Psoas muscle (tissue), 8 donors: ENCODE measurements around the gene NME3. TPM values are rescaled to one million over a fixed set of nuclear protein-coding genes. Genes with fewer than 3 reads are reported as not detected.

Source experiments
- ATAC-seq, 4 donors: fragments of 200-7000 bp; cut with Tn5 transposase; one replicate each; pipeline ENCODE4 v1.9.1; 2020; ENCODE audit warnings: moderate library complexity in 3 of 4, mild to moderate bottlenecking in 2 of 4
- DNase-seq, 2 donors: peaks; one replicate each; pipeline ENCODE4 v3.0.0-alpha.2; 2020
- H3K27ac ChIP-seq: fragments of 200-600 bp; one replicate; pipeline ENCODE4 v1.8.0; 2022
- H3K27me3 ChIP-seq, 3 donors: fragments of 200-600 bp in 1 of 3; one replicate each; pipeline versions ENCODE4 v1.6.1 to v1.8.0; 2013 to 2022; ENCODE audit warnings: low read length in 2 of 3, mild to moderate bottlenecking in 2 of 3, moderate library complexity in 1 of 3; ENCODE audit not compliant: insufficient read depth in 3 of 3
- H3K36me3 ChIP-seq, 2 donors: fragments of 200-600 bp in 1 of 2; one replicate each; pipeline versions ENCODE4 v1.6.1 to v1.8.0; 2013 to 2022; ENCODE audit warnings: low read depth in 1 of 2, mild to moderate bottlenecking in 1 of 2, moderate library complexity in 1 of 2; ENCODE audit not compliant: insufficient read depth in 1 of 2
- H3K4me1 ChIP-seq: fragments of 200-600 bp; one replicate; pipeline ENCODE4 v1.8.0; 2022
- H3K4me3 ChIP-seq: fragments of 200-600 bp; one replicate; pipeline ENCODE4 v1.8.0; 2022; ENCODE audit warnings: mild to moderate bottlenecking
- H3K9me3 ChIP-seq: fragments of 200-600 bp; one replicate; pipeline ENCODE4 v1.8.0; 2022
- WGBS, 3 donors: extraction: QIAGEN DNeasy Blood & Tissue Kit; methylation state at CpG; one replicate each; pipeline versions ENCODE4 v1.1.6 to v1.1.7; 2013; 5-methylcytosine and 5-hydroxymethylcytosine counted together
- intact Hi-C, 2 donors: fragments of 100-400 bp; cut with DNase I; formaldehyde crosslinking; loops; one replicate each; pipeline versions ENCODE4 v1.11.0 to v1.14.2; 2022
- polyA plus RNA-seq, 3 donors: library from polyadenylated mRNA; stranded (reverse); fragments of 200-250 nt; gene quantifications; one replicate each; pipeline ENCODE4 v1.2.3, GENCODE V29; 2013
- total RNA-seq, 4 donors: library from RNA; stranded (reverse); fragmentation: NEBNext Ultra II Directional in 2 of 4; extraction: Animal tissue kit (Norgen Biotek cat#: 25700) in 2 of 4; gene quantifications; one replicate each; pipeline versions ENCODE4 v1.2.1 to v1.2.4, GENCODE V29; 2021 to 2023
- TF ChIP-seq, protein P1 (sequence below): fragments of 200-600 bp; IDR thresholded peaks from one replicate; pipeline ENCODE4 v1.8.0; 2022; ENCODE audit warnings: antibody characterized with exemption
- donor health status: healthy with polysubstance abuse.
- donor health status: DM: no; HTN: no; CAD: no; lungs with moderate emphysema.
- donor health status: Bipolar disorder and iron deficiency.
- donor health status: healthy.
- donor health status: DM: yes; HTN: yes; CAD: no.
- donor health status: DM: no; HTN: no; CAD: no.
- donor health status: DM: no; HTN: no; CAD: no.
- donor health status: DM: yes; HTN: yes; CAD: no.

Gene NME3
- total and polyA plus RNA-seq, 7 donors = 9.9 to 27.1 (median 18.8) TPM

DNA sequence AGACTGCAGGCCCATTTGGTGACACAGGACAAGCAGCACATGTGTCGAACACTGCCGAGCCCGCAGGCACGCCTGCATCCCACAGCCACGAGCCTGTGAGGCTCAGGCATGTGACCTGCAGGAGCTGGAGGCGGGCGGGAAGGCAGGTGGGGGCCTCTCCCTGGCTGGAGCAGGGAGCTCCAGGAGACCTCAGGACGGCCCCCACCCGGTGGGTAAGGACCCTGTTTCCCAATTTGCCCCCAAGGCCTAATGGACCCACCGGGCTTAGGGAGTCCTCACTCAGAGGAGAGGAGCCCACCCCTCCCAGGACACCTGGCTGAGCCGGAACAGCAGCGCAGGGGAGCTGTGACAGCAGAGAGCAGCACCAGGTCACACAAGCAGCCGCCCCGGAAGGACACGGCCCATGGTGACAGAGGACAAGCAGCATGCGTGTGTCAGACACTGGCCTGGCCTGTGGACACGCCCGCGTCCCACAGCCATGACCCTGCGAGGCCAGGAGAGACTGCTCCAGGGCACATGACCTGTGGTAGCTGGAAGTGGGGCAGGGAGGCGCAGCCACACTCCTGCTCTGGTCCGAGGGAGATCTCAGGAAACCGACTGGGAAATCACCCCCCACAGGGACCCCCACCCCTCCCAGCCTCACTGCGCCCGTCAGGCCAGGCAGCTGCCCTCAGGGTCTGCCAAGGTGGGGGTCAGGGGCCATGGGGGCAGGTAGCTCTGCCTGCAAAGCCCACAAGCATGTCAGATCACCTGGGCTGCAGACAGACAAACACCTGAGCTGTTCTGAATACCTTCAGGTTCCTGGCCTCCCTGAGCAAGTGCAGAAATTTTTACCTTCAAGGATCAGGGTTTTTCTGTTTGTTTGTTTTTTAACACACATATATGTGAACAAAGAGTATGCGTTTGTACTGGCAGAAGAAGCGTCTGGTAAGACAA, 8.7 kb upstream of the NME3 start:
- TF ChIP-seq, protein P1, sequence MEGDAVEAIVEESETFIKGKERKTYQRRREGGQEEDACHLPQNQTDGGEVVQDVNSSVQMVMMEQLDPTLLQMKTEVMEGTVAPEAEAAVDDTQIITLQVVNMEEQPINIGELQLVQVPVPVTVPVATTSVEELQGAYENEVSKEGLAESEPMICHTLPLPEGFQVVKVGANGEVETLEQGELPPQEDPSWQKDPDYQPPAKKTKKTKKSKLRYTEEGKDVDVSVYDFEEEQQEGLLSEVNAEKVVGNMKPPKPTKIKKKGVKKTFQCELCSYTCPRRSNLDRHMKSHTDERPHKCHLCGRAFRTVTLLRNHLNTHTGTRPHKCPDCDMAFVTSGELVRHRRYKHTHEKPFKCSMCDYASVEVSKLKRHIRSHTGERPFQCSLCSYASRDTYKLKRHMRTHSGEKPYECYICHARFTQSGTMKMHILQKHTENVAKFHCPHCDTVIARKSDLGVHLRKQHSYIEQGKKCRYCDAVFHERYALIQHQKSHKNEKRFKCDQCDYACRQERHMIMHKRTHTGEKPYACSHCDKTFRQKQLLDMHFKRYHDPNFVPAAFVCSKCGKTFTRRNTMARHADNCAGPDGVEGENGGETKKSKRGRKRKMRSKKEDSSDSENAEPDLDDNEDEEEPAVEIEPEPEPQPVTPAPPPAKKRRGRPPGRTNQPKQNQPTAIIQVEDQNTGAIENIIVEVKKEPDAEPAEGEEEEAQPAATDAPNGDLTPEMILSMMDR = no peak
- DNase-seq (peak; percentile 42 to 63), ATAC-seq (no peak)
- Histone ChIP-seq H3K4me3 (no peak overlapping the region), H3K27ac (peak overlapping the region; percentile 92), H3K36me3 (peaks cover 0 to 60% of the 10 kb centered on the region in 2 donors), H3K9me3 (no peaks in the 10 kb centered on the region), H3K4me1 (peaks cover 30% of the 10 kb centered on the region), H3K27me3 (no peaks in the 10 kb centered on the region)
- intact Hi-C loops = loop anchor here in 1 of 2 donors (10.0 kb wide), 1 partner anchor 165 kb away; the partner anchor contains the start of gene MSRB1
- 68 to 82% (median 70%) methylated on average over 26 to 27 of the region's 27 CpGs for WGBS, 3 donors

DNA sequence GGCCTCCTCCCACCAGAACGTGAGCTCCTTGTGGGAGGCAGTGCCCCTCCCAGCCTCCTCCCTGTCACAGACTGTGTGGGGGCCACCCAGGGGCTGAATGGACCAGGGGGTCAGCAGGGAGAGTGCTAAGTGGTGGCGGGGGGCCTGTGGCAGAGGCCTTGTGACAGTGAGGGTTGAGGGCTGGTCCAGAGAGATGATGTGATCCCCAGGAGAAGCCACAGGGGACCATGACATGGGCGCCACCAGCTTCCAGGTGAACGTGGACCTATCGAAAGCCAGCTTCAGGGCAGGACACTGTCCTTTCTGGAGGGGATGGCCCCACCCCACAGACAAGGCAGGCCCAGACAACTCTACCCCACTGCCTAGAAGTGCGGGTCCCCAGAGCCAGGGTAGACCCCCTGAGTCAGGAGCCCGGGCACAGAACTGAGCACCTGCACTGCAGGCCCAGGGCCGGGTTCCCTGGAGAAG, 7.9 kb upstream of the NME3 start:
- intact Hi-C loops = loop anchor here in 1 of 2 donors (10.0 kb wide), 1 partner anchor 166 kb away; the partner anchor contains the start of gene MSRB1
- H3K4me1 ChIP-seq = peaks cover 37% of the 10 kb centered on the region
- DNase-seq (peak; percentile 15 to 52), ATAC-seq (no peak)
- H3K27me3 ChIP-seq = no peaks in the 10 kb centered on the region
- H3K4me3 ChIP-seq = no peak overlapping the region
- no peaks in the 10 kb centered on the region for H3K9me3 ChIP-seq
- peaks cover 0 to 63% of the 10 kb centered on the region in 2 donors for H3K36me3 ChIP-seq
- 75 to 79% (median 77%) methylated on average over 8 of the region's 8 CpGs for WGBS, 3 donors
- TF ChIP-seq, protein P1 = no peak
- H3K27ac ChIP-seq = peak overlapping the region; percentile 16

DNA sequence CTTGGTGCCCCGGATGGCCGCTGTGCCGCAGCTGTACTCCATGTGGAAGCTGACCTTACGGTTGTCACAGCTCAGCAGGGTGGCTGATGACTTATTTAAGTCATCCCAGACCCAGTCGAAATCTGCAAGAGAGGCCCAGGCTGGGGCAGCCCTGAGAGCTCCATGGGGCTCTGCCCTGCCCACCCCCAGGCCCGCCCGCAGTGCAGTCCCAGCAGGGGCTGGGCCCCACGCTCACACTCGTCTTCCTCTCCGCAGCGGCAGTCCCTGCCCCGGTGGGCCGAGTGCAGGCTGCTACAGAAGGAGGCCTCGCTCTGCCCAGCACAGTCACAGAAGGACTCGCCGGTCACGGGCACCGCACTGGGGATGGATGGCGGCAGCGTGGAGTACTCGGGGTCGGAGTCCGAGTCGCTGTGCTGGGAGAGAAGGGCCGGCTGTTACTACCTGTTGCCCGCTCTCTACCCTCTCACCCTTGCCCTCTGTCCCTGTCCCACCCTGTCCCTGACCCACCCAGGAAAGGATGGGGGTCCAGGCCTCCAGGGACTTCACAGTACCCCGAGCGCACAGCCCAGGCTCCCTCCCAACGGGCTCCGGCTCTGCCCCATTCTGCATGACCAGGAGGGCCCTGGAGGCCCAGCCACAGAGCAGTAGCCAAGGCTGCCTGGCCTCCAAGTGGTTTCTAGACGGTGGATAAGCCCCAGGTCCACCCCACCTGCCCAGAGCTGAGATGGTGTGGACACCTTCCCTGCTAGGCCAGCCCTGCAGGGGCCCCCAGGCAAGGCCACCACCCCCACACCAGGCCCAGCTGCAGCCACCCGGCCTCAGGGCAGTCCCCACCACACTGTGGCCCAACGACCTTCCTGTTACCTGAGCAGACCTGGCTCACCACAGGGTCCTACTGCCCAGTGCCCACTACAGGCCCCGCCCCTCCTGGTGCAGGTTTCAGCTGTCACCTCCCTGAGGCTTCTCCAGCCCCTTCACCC, 7.1 kb upstream of the NME3 start:
- 77 to 85% (median 77%) methylated on average over 34 of the region's 34 CpGs for WGBS, 3 donors
- DNase-seq (peak; percentile 17 to 53), ATAC-seq (no peak)
- Histone ChIP-seq H3K27ac (no peak overlapping the region), H3K4me3 (no peak overlapping the region), H3K36me3 (peaks cover 0 to 63% of the 10 kb centered on the region in 2 donors), H3K9me3 (no peaks in the 10 kb centered on the region), H3K4me1 (peaks cover 35% of the 10 kb centered on the region), H3K27me3 (no peaks in the 10 kb centered on the region)
- intact Hi-C loops = loop anchor here in 1 of 2 donors (10.0 kb wide), 1 partner anchor 166 kb away; the partner anchor contains the start of gene MSRB1
- TF ChIP-seq, protein P1 = no peak

DNA sequence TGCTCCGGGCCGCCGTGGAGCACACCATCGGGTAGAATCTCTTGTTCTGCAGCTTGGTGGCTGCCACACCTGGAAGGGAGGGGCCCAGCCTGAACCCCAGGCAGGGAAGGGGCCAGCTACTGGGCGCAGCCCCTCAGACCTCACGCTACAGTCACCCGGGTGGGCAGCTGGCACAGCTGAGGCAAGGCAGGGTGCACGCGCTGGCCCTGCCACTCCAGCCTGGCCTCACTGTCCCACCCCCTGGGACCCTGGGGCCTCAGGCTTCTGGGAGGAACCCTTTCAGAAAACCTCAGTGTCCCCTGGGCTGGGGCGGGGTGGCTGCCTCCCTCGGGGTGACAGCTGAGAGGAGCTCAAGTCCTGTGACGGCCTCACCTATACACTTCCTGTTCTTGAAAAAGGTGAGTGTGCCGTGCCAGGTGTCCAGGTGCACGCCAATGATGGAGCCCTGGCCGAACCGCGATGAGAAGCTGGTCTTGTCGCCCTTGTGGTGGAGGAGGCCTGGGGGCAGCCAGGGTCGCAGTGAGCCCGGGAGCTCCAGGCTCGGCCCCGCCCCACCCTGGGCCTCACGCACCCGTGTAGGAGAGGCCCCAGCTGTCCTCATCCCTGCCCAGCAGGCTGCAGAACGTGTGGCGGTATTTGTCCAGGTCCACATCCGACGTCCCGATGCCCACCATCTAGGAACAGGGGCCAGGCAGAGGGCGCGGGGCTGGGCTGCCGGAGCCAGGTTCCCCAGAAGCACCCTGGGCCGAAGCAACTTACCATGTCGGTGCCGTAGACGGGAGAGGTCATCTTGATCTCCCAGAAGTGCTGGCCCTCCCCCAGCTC, 6.2 kb upstream of the NME3 start:
- H3K27ac ChIP-seq = no peak overlapping the region
- TF ChIP-seq, protein P1 = no peak
- ATAC-seq = no peak
- H3K4me1 ChIP-seq = peaks cover 35% of the 10 kb centered on the region
- no peaks in the 10 kb centered on the region for H3K9me3 ChIP-seq
- H3K27me3 ChIP-seq = no peaks in the 10 kb centered on the region
- H3K36me3 ChIP-seq = peaks cover 0 to 63% of the 10 kb centered on the region in 2 donors
- DNase-seq = peak; percentile 23 to 57
- 67 to 75% (median 69%) methylated on average over 26 to 36 of the region's 36 CpGs for WGBS, 3 donors
- intact Hi-C loops = loop anchor here in 1 of 2 donors (10.0 kb wide), 1 partner anchor 167 kb away; the partner anchor contains the start of gene MSRB1
- H3K4me3 ChIP-seq = no peak overlapping the region
